T47D (cell line): ENCODE measurements around the gene MAP3K9.
"Not testable (repeated sequence)": the region's sequence is repeated elsewhere in the genome, so short reads cannot be mapped to it uniquely, and the experiment has no call there.

ENCODE experiments used
- DNase-seq, 2 experiments: peaks; one replicate each; pipeline versions ENCODE4 v3.0.0 to v3.0.0-alpha.2; 2011 to 2012; ENCODE audit warnings: low read depth in 1 of 2, low spot score in 1 of 2
- JUND ChIP-seq: IDR thresholded peaks from 2 replicates; pipeline ENCODE4 v1.6.1; 2012; ENCODE audit warnings: low read depth
- in situ Hi-C: cut with HindIII; loops from 2 replicates; pipeline ENCODE4 v1.10.0; 2016; ENCODE audit warnings: low sequenced_read_pairs, low pct_unique_long_range_greater_than_20kb

The MAP3K9 gene

GRCh38 chr14:70707138-70708038, 101.9 kb downstream of the MAP3K9 start:
- in situ Hi-C loops, result no loop called here
- no peak for TF ChIP-seq JUND
- peak in 1 of 2 experiments; percentile 39 for DNase-seq

GRCh38 chr14:70706177-70706576, 103.1 kb downstream of the MAP3K9 start:
- no peak for TF ChIP-seq JUND
- in situ Hi-C loops, result no loop called here
- DNase-seq, result no peak

- in situ Hi-C loops, result no loop called here
- DNase-seq, result no peak
- TF ChIP-seq JUND, result no peak
Observed at GRCh38 chr14:70704960-70705359, 104.4 kb downstream of the MAP3K9 start.

- DNase-seq, in situ Hi-C loops: not testable (repeated sequence)
Observed at GRCh38 chr14:70703621-70704168, 105.6 kb downstream of the MAP3K9 start.

GRCh38 chr14:70702161-70702560, 107.2 kb downstream of the MAP3K9 start:
- DNase-seq, result peak in 1 of 2 experiments; percentile 53
- TF ChIP-seq JUND, result no peak
- in situ Hi-C loops, result no loop called here

GRCh38 chr14:70701610-70702009, 107.7 kb downstream of the MAP3K9 start:
- in situ Hi-C loops, result no loop called here
- no peak for DNase-seq
- no peak for TF ChIP-seq JUND

GRCh38 chr14:70700955-70701585, 108.2 kb downstream of the MAP3K9 start:
- no peak for TF ChIP-seq JUND
- in situ Hi-C loops, result no loop called here
- DNase-seq, result no peak

- in situ Hi-C loops, result no loop called here
- DNase-seq, result no peak
Observed at GRCh38 chr14:70699646-70700045, 109.7 kb downstream of the MAP3K9 start.

GRCh38 chr14:70698288-70698687, 111.0 kb downstream of the MAP3K9 start:
- DNase-seq, result peak in 1 of 2 experiments; percentile 42
- no peak for TF ChIP-seq JUND
- in situ Hi-C loops, result no loop called here

More at GRCh38 chr14:70699646-70700045, 109.7 kb downstream of the MAP3K9 start:
- TF ChIP-seq JUND, result no peak

- TF ChIP-seq JUND, result no peak
- in situ Hi-C loops, result no loop called here
- no peak for DNase-seq
Observed at GRCh38 chr14:70697701-70698100, 111.6 kb downstream of the MAP3K9 start.

- TF ChIP-seq JUND, result no peak
- in situ Hi-C loops, result no loop called here
- DNase-seq, result no peak
Observed at GRCh38 chr14:70696026-70696425, 113.3 kb downstream of the MAP3K9 start.

GRCh38 chr14:70692210-70692609, 117.1 kb downstream of the MAP3K9 start:
- no peak for TF ChIP-seq JUND
- peak in 1 of 2 experiments; percentile 84 for DNase-seq
- in situ Hi-C loops, result no loop called here

- no peak for TF ChIP-seq JUND
- DNase-seq, result no peak
- in situ Hi-C loops, result no loop called here
Observed at GRCh38 chr14:70685474-70686197, 123.7 kb downstream of the MAP3K9 start.
